DLD1 (cell line): ENCODE data around the gene ABCG1.

ENCODE experiments used
- in situ Hi-C: cut with HindIII; loops from 2 replicates; pipeline ENCODE4 v1.10.0; 2017; ENCODE audit warnings: low sequenced_read_pairs

ABCG1 gene

GRCh38 chr21:42214081-42214750 is 4.7 kb upstream of the ABCG1 start:
- in situ Hi-C loops = no loop called here

GRCh38 chr21:42214921-42215320 is 4.0 kb upstream of the ABCG1 start:
- in situ Hi-C loops = loop anchor here (5.0 kb wide), 1 partner anchor 33 kb away; no protein-coding TSS in a partner anchor

GRCh38 chr21:42215942-42216725 is 2.8 kb upstream of the ABCG1 start:
- in situ Hi-C loops = loop anchor here (5.0 kb wide), 1 partner anchor 34 kb away; no protein-coding TSS in a partner anchor

GRCh38 chr21:42216726-42217572 is 2.0 kb upstream of the ABCG1 start:
- in situ Hi-C loops = loop anchor here (5.0 kb wide), 1 partner anchor 35 kb away; no protein-coding TSS in a partner anchor

- in situ Hi-C loops = loop anchor here (5.0 kb wide), 1 partner anchor 37 kb away; no protein-coding TSS in a partner anchor
Measured at GRCh38 chr21:42219606-42220137, 732 bp downstream of the ABCG1 start.

GRCh38 chr21:42220138-42220701 is 1.3 kb downstream of the ABCG1 start:
- in situ Hi-C loops = no loop called here

GRCh38 chr21:42221581-42222345 is 2.8 kb downstream of the ABCG1 start:
- in situ Hi-C loops = no loop called here

- in situ Hi-C loops = no loop called here
Measured at GRCh38 chr21:42222386-42222785, 3.4 kb downstream of the ABCG1 start.

GRCh38 chr21:42222821-42223390 is 4.0 kb downstream of the ABCG1 start:
- in situ Hi-C loops = no loop called here

GRCh38 chr21:42223826-42224575 is 5.1 kb downstream of the ABCG1 start:
- in situ Hi-C loops = no loop called here

- in situ Hi-C loops = no loop called here
Measured at GRCh38 chr21:42225042-42225441, 6.1 kb downstream of the ABCG1 start.

GRCh38 chr21:42225571-42226155 is 6.7 kb downstream of the ABCG1 start:
- in situ Hi-C loops = no loop called here

- in situ Hi-C loops = no loop called here
Measured at GRCh38 chr21:42226626-42227025, 7.7 kb downstream of the ABCG1 start.

GRCh38 chr21:42227909-42228708 is 9.2 kb downstream of the ABCG1 start:
- in situ Hi-C loops = no loop called here

- in situ Hi-C loops = no loop called here
Measured at GRCh38 chr21:42228709-42229220, 9.8 kb downstream of the ABCG1 start.

- in situ Hi-C loops = no loop called here
Measured at GRCh38 chr21:42229676-42230075, 10.7 kb downstream of the ABCG1 start.

- in situ Hi-C loops = no loop called here
Measured at GRCh38 chr21:42230178-42230577, 11.2 kb downstream of the ABCG1 start.
